ENCODE results near the gene DDX28.

Gene DDX28, protein sequence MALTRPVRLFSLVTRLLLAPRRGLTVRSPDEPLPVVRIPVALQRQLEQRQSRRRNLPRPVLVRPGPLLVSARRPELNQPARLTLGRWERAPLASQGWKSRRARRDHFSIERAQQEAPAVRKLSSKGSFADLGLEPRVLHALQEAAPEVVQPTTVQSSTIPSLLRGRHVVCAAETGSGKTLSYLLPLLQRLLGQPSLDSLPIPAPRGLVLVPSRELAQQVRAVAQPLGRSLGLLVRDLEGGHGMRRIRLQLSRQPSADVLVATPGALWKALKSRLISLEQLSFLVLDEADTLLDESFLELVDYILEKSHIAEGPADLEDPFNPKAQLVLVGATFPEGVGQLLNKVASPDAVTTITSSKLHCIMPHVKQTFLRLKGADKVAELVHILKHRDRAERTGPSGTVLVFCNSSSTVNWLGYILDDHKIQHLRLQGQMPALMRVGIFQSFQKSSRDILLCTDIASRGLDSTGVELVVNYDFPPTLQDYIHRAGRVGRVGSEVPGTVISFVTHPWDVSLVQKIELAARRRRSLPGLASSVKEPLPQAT

DNA sequence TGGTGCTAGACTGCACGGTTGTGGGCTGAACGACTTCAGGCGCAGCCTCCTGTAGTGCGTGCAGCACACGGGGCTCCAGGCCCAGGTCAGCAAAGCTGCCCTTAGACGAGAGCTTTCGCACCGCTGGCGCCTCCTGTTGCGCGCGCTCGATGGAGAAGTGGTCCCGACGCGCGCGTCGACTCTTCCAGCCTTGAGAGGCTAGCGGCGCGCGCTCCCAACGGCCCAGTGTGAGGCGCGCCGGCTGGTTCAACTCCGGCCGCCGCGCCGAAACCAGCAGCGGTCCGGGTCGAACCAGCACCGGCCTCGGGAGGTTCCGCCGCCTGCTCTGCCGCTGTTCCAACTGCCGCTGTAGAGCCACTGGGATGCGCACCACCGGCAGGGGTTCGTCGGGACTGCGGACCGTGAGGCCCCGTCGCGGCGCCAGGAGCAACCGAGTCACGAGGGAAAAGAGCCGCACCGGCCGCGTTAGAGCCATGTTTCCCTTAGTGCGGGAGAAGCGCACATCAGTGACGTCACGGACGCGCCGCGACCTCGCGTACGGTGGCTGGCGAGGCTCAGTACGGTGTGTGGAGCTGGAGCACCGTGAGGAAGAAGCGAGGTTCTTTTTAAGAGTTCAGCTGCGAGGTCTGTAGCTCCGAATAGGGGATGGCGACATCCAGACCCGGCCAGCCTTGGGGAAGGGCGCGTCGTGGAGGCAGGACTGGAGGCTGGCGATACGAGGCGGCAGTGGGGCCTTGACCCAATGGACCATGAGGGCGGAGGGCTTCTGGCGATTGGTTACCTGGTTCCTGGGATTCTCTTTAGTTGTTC, at the start of gene DDX28, which contains the start of gene DUS2:
TSS of gene DDX28 (minus strand) at position 505 of the 810 bp plus-strand sequence. CDS start at position 475, 30 bp downstream.
TSS of gene DUS2 (plus strand) at position 557 of the 810 bp plus-strand sequence. CDS start 14,740 bp downstream, outside the sequence.
- peaks cover 39% of the 10 kb centered on the region for H3K36me3 ChIP-seq
- H3K4me2 ChIP-seq, result peak within 1 kb of the TSS; percentile 99
- H3K9me3 ChIP-seq, result no peaks in the 10 kb centered on the region
- H4K20me1 ChIP-seq, result peaks cover 17% of the 10 kb centered on the region; the same call in 1 of the 2 replicates
- no peak for TF ChIP-seq Cebpa-rat (IDR thresholded peaks at IDR 0.05)
- peaks cover 30% of the 10 kb centered on the region for H3K4me1 ChIP-seq
- H3K4me3 ChIP-seq, result peak within 1 kb of the TSS; percentile 100
- H3K27ac ChIP-seq, result peak within 1 kb of the TSS; percentile 97
- no peaks in the 10 kb centered on the region for H3K27me3 ChIP-seq
- H3K9ac ChIP-seq, result peak within 1 kb of the TSS; percentile 99

DNA sequence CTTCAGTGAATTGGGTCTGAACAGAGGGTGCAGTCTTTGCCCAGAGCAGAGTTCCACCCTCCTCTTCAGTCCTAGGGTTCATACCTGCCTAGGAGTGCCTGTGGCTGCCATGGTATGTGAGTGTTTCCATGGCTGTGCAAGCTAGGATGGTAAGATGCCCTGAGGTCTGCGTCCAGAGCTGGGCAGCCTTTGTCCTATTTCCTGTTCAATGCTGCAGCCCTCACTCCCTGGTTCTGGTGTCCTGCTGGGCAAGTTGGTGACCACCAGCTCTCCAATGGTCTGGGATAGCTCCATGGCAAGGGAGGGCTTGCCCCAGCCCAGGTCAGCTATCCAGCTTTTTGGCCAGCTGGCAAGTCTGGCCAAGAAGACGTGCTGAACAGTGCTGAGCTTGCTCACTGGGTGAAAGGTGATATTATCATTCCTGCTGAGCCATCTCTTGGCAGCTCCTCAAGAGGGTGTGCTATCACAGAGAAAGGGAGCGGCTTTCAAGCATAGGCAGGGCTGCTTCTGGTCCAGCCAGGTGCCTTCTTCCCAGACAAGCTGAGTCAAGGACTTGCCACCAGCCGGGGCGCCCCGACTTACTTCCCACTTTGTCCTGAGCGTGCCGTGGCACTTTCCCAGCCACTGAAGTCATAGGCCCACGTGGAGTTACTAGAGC, 49.1 kb upstream of the DDX28 start:
- Histone ChIP-seq H3K4me3 (no peak overlapping the region), H3K9ac (no peak overlapping the region), H3K36me3 (peaks cover 65% of the 10 kb centered on the region), H3K27me3 (peaks cover 5% of the 10 kb centered on the region; the same call in 1 of the 2 replicates), H3K9me3 (no peaks in the 10 kb centered on the region), H3K4me2 (peak overlapping the region; percentile 87), H3K4me1 (peaks cover 79% of the 10 kb centered on the region), H4K20me1 (peaks cover 79% of the 10 kb centered on the region), H3K27ac (no peak overlapping the region)
- no peak for TF ChIP-seq Cebpa-rat (IDR thresholded peaks at IDR 0.05)

DNA sequence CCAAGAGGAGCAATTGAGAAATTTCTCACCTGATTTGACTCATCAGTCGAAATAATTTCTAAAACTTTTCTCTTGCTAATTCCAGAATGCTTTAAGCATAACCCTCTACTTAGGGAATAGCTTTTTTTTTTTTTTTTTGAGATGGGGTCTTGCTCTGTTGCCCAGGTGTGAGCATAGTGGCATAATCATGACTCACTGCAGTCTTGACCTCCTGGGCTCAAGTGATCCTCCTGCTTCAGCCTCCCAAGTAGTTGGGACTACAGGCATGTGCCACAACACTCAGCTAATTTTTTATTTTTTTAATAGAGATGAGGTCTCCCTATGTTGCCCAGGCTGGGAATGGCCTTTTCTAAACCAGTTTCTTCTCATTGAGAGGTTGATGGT, 48.5 kb upstream of the DDX28 start:
- Histone ChIP-seq H3K36me3 (peaks cover 61% of the 10 kb centered on the region), H3K27me3 (peaks cover 5% of the 10 kb centered on the region; the same call in 1 of the 2 replicates), H3K9me3 (no peaks in the 10 kb centered on the region), H3K4me2 (peak overlapping the region; percentile 87), H4K20me1 (peaks cover 76% of the 10 kb centered on the region), H3K9ac (no peak overlapping the region), H3K27ac (no peak overlapping the region), H3K4me3 (no peak overlapping the region), H3K4me1 (peaks cover 73% of the 10 kb centered on the region)
- TF ChIP-seq Cebpa-rat (IDR thresholded peaks at IDR 0.05), result no peak

DNA sequence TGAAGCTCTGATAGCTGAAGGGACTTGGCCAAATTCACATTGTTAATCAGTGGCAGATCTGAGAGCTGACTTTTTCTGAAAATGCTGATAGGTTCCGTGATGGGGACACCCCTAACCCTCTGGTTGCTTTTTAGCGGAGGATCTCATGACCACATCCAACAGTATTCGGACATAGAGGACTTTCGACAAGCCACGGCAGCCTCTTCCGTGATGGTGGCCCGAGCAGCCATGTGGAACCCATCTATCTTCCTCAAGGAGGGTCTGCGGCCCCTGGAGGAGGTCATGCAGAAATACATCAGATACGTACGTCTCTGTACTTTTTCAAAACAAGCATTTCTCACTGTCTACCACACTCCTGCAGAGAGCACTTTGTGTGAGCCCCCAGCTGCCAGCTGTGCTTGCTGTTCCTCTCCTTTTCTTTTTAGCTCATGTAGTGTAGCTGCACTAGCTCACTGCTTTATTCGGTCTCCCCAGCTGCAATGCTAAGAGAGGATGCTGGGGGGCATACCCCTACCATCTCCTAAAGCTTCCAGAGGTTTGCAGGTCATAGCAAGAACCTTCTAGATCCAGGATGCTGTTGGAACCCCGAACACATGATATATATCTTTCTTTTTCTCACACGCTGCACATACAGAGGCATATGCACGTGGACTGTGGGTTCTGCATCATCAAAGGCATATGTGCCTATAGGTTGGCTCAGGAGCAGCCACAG, 47.9 kb upstream of the DDX28 start:
- peaks cover 71% of the 10 kb centered on the region for H4K20me1 ChIP-seq
- peaks cover under 1% of the 10 kb centered on the region; the same call in 1 of the 2 replicates for H3K27me3 ChIP-seq
- no peak overlapping the region for H3K4me3 ChIP-seq
- H3K9ac ChIP-seq, result no peak overlapping the region; the same call in 1 of the 2 replicates
- no peak overlapping the region for H3K27ac ChIP-seq
- H3K9me3 ChIP-seq, result no peaks in the 10 kb centered on the region
- H3K4me2 ChIP-seq, result peak overlapping the region; percentile 87
- peaks cover 67% of the 10 kb centered on the region for H3K4me1 ChIP-seq
- H3K36me3 ChIP-seq, result peaks cover 61% of the 10 kb centered on the region
- TF ChIP-seq Cebpa-rat (IDR thresholded peaks at IDR 0.05), result no peak

DNA sequence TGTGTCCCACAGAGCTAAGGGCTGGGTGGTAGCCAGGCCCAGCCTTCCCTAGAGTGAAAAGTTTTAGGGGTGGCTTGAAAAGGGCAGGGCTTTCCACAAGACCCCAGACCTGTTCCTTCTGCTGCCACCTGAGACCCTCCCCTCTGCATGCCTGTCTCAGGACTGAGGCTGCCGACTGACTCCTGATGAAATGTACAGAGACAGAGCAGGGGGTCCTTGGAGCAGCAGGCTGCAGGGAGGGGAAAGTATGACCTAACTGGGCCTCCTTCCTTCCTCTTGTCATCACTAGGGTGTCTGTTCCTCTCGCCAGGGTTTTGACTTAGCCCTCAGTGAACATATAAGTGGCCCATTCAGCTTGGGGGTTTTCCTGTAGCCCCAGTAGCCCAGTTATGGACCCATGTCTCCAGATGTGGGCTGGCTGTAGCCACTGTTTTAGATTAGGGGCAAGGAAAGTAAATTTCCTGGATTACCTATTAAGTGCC, 47.3 kb upstream of the DDX28 start:
- no peak for TF ChIP-seq Cebpa-rat (IDR thresholded peaks at IDR 0.05)
- Histone ChIP-seq H3K9ac (no peak overlapping the region), H3K4me2 (peak overlapping the region; percentile 87), H3K36me3 (peaks cover 61% of the 10 kb centered on the region), H3K27me3 (no peaks in the 10 kb centered on the region; the same call in 1 of the 2 replicates), H4K20me1 (peaks cover 66% of the 10 kb centered on the region), H3K27ac (no peak overlapping the region), H3K4me3 (no peak overlapping the region), H3K4me1 (peaks cover 61% of the 10 kb centered on the region), H3K9me3 (no peaks in the 10 kb centered on the region)

DNA sequence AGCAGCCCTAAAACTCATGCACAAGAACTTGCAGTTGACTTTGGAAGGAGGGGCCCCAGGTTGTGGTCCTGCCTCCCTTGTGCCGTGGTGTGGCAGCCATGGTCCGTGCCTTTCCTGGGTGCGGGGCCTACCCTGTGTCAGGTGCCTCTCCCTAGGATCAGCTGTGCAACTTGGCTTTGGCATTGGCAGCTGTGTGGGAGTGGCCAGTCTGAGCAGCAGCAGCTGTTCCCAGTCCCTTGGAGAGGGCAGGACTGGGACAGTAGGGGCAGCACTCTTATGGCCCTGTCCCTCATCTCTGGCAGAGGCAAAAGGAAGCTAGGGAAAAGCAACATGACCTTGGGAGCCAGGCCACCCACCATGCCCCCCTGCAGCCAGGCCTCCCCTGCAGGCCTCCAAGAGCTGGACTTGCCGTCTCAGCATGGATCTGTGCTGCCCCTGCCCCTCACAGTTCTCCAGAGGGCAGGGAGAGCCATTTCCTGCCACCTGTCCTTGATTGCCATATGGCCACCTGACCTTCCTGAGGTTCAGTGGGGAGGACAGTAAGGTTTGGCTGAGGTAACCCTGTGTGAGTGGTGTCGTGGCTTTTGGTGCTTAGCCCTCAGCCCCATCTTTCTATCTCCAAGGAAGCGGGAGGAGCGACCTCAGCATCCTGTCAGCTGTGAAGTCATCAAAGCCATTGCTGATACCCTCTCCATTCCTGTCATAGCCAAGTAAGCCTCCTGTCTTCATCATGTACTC, 46.6 kb upstream of the DDX28 start:
- Histone ChIP-seq H3K4me1 (peaks cover 55% of the 10 kb centered on the region), H3K4me3 (no peak overlapping the region), H3K9ac (no peak overlapping the region), H3K4me2 (peak overlapping the region; percentile 87), H4K20me1 (peaks cover 66% of the 10 kb centered on the region), H3K36me3 (peaks cover 63% of the 10 kb centered on the region), H3K27ac (no peak overlapping the region), H3K27me3 (no peaks in the 10 kb centered on the region; the same call in 1 of the 2 replicates), H3K9me3 (no peaks in the 10 kb centered on the region)
- no peak for TF ChIP-seq Cebpa-rat (IDR thresholded peaks at IDR 0.05)

DNA sequence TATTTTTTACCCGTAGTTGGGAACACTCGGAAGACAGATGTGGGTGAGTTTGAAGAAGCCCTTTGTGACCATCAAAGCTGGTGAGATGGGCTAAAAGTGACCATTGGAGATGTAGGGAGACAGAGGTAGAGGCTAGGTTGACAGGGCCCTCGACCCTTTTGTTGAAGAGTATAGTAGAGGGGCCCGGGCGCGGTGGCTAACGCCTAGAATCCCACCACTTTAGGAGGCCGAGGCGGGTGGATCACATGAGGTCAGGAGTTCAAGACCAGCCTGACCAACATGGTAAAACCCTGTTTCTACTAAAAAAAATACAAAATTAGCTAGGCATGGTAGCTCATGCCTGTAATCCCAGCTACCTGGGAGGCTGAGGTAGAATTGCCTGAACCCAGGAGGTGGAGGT, 45.9 kb upstream of the DDX28 start:
- Histone ChIP-seq H3K9me3 (no peaks in the 10 kb centered on the region), H3K4me1 (peaks cover 48% of the 10 kb centered on the region), H3K36me3 (peaks cover 66% of the 10 kb centered on the region), H3K27ac (no peak overlapping the region), H3K4me3 (no peak overlapping the region), H3K4me2 (no peak overlapping the region), H3K9ac (no peak overlapping the region), H3K27me3 (no peaks in the 10 kb centered on the region; the same call in 1 of the 2 replicates), H4K20me1 (peaks cover 59% of the 10 kb centered on the region)
- TF ChIP-seq Cebpa-rat (IDR thresholded peaks at IDR 0.05), result no peak

DNA sequence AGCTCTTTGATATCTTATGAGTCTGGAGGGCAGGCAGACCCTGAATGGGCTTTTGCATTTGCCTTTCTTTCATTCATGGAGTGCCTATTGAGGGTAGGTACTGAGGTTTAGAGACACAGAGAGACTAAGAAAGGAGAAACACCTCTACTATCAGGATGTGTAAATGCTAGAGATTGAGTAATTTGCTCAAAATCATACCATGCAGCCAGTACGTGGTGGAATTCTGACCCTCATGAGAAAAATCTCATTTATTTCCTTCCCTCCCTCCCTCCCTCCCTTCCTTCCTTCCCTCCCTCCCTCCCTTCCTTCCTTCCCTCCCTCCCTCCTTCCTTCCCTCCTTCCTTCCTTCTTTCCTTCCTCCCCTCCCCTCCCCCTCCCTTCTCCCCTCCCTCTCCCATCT, 43.7 kb upstream of the DDX28 start:
- Histone ChIP-seq H3K4me1 (peaks cover 29% of the 10 kb centered on the region), H3K9ac (no peak overlapping the region), H3K27ac (no peak overlapping the region), H3K36me3 (peaks cover 60% of the 10 kb centered on the region), H4K20me1 (peaks cover 37% of the 10 kb centered on the region), H3K27me3 (no peaks in the 10 kb centered on the region), H3K4me3 (no peak overlapping the region), H3K4me2 (no peak overlapping the region), H3K9me3 (no peaks in the 10 kb centered on the region)
- no peak for TF ChIP-seq Cebpa-rat (IDR thresholded peaks at IDR 0.05)
